Measurements from ENCODE around the gene ST7. TPM values are rescaled to one million over a fixed set of nuclear protein-coding genes. Genes with fewer than 3 reads are reported as not detected.

ST7 gene
- total and polyA plus RNA-seq, 2 of the 8 experiments (the other 6 are each of a cell fraction or from before 2014, with no cell fraction given) = 16.3 to 18.0 TPM

DNA sequence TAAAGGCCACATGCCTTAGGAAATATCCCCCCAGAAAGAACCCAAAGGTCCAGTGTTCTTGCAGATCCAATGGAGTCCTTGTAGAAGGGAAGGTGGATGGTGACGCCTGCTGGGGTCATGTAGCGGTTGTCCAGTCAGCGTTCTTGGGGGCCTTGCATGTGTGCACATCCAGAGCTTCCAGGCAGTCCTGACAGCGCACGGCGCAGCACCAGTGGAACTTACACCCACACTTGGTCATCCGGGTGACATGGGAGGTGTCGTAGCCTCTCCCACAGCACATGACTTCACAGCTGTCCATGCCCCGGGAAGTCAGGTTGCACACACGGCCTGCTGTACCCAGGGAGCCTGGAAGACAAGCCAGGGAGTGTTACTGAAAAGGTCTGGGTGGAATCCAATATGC is 324.7 kb downstream of the ST7 start:
- Histone ChIP-seq H4K5ac (ENCODE audit: insufficient read length, low read depth, low read length) (no peak overlapping the region), H2AK5ac (ENCODE audit: low read depth, low read length) (no peak overlapping the region), H2BK5ac (ENCODE audit: low read depth, low read length) (no peak overlapping the region), H2BK15ac (ENCODE audit: low read length) (no peak overlapping the region), H3K4me2 (ENCODE audit: insufficient read depth in 1 of 2, low read depth in 2 of 2, low read length in 2 of 2) (no peak overlapping the region), H3K56ac (replicated peaks; ENCODE audit: insufficient read length, low read depth, low read length) (no peak overlapping the region), H3K18ac (ENCODE audit: extremely low read depth, low read length) (no peak overlapping the region), H3K27me3 (replicated peaks in 1 of 4; ENCODE audit: control insufficient read depth in 3 of 4, extremely low read depth in 1 of 4, insufficient read depth in 3 of 4, low read length in 3 of 4) (no peaks in the 10 kb centered on the region; a peak in 1 of 7 replicates), H3K9me3 (ENCODE audit: insufficient read depth in 2 of 2, low read depth in 1 of 2, low read length in 1 of 2) (no peaks in the 10 kb centered on the region), H4K20me1 (replicated peaks in 1 of 2; ENCODE audit: control insufficient read depth in 1 of 2, insufficient read depth in 2 of 2, low read length in 2 of 2) (no peaks in the 10 kb centered on the region), H3K79me1 (ENCODE audit: low read depth, low read length) (no peaks in the 10 kb centered on the region), H3K4ac (replicated peaks; ENCODE audit: insufficient read length, low read depth, low read length) (no peak overlapping the region), H2BK120ac (replicated peaks; ENCODE audit: low read depth, low read length) (no peak overlapping the region), H2AFZ (ENCODE audit: low read length) (no peak overlapping the region), H2BK12ac (ENCODE audit: low read depth, low read length) (no peak overlapping the region), H3K23me2 (ENCODE audit: low read depth, low read length) (no peaks in the 10 kb centered on the region), H3K4me3 (ENCODE audit: extremely low read depth in 1 of 4, insufficient read depth in 2 of 4, low read depth in 3 of 4, low read length in 4 of 4) (no peak overlapping the region), H3K14ac (ENCODE audit: insufficient read length) (no peak overlapping the region), H3K9ac (replicated peaks in 1 of 4; ENCODE audit: extremely low read depth in 1 of 4, low read depth in 3 of 4, low read length in 3 of 4) (no peak overlapping the region), H3K79me2 (ENCODE audit: control insufficient read depth in 1 of 2, insufficient read depth in 2 of 2, low read length in 2 of 2) (no peaks in the 10 kb centered on the region), H4K91ac (replicated peaks; ENCODE audit: insufficient read length, low read length) (no peak overlapping the region), H2BK20ac (ENCODE audit: low read length) (no peak overlapping the region), H3K27ac (ENCODE audit: low read depth, low read length) (no peak overlapping the region), H3K4me1 (replicated peaks in 1 of 4; ENCODE audit: control insufficient read depth in 3 of 4, insufficient read depth in 4 of 4, low read length in 3 of 4) (no peaks in the 10 kb centered on the region), H3K23ac (ENCODE audit: insufficient read length) (no peak overlapping the region), H4K8ac (ENCODE audit: extremely low read depth, insufficient read depth, low read length) (no peak overlapping the region), H3K36me3 (ENCODE audit: control insufficient read depth in 2 of 4, insufficient read depth in 4 of 4, low read length in 3 of 4) (no peaks in the 10 kb centered on the region)
- ChIA-PET POLR2A (ENCODE audit: partially characterized antibody) (no interaction called here), CTCF (ENCODE audit: partially characterized antibody) (interaction anchor here (0.8 kb wide), 1 partner anchor 122 kb away, joined by 3 read pairs; no protein-coding TSS in a partner anchor)
- 87% methylated on average over 10 of the region's 10 CpGs; no CpG with 5 or more reads in 1 of the 2 experiments for WGBS, 2 experiments (ENCODE audit: extremely low coverage in 1 of 2, insufficient coverage in 1 of 2, insufficient read length in 1 of 2, insufficient replicate concordance in 2 of 2, low coverage in 1 of 2, low lambda C conversion rate in 2 of 2, missing lambda C conversion rate in 1 of 2)
- TF ChIP-seq BRCA1 (IDR thresholded peaks at IDR 0.05; ENCODE audit: low read depth, low read length) = no peak
- TF ChIP-seq POLR2A (IDR thresholded peaks at IDR 0.05; ENCODE audit: control extremely low read depth in 1 of 2, low read depth in 2 of 2, low read length in 2 of 2) = no peak
- TF ChIP-seq KDM5A (IDR thresholded peaks at IDR 0.05; ENCODE audit: low read length) = no peak
- FAIRE-seq = no peak
- no peak for DNase-seq (ENCODE audit: low read depth in 1 of 2, low spot score in 2 of 2)

All from H1 (cell line).